Measurements from ENCODE around the gene KCNH6. TPM values are rescaled to one million over a fixed set of nuclear protein-coding genes. Genes with fewer than 3 reads are reported as not detected.

The KCNH6 gene, protein sequence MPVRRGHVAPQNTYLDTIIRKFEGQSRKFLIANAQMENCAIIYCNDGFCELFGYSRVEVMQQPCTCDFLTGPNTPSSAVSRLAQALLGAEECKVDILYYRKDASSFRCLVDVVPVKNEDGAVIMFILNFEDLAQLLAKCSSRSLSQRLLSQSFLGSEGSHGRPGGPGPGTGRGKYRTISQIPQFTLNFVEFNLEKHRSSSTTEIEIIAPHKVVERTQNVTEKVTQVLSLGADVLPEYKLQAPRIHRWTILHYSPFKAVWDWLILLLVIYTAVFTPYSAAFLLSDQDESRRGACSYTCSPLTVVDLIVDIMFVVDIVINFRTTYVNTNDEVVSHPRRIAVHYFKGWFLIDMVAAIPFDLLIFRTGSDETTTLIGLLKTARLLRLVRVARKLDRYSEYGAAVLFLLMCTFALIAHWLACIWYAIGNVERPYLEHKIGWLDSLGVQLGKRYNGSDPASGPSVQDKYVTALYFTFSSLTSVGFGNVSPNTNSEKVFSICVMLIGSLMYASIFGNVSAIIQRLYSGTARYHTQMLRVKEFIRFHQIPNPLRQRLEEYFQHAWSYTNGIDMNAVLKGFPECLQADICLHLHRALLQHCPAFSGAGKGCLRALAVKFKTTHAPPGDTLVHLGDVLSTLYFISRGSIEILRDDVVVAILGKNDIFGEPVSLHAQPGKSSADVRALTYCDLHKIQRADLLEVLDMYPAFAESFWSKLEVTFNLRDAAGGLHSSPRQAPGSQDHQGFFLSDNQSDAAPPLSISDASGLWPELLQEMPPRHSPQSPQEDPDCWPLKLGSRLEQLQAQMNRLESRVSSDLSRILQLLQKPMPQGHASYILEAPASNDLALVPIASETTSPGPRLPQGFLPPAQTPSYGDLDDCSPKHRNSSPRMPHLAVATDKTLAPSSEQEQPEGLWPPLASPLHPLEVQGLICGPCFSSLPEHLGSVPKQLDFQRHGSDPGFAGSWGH
- not detected in 2 replicates for total RNA-seq

DNA sequence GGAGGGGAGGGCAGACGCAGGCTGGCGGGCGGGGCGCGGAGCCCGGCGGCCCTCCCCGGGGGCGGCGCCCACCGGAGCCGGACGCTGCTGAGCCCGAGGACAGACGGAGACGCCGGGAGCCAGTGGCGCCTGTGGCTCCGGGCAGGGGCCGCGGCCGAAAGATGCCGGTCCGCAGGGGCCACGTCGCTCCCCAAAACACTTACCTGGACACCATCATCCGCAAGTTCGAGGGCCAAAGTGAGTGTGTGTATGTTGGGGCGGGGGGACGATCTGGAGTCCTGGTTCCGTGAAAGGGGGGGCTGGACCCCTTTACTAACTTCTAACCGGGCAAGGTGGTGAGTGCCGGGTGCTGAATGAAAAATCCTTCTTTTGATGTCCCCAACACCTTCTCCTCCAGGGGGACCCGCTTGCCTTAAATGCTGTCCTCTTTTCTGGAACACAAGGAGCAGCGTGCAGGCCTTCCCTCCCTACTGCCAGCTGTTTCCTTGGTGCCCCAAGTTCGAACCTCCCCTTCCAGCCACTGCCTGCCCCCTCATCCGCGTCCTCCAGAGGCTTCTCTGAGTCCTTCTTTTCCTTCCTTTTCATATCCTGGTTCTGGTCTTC lies at the start of gene KCNH6:
KCNH6 (plus strand) TSS at position 106 of the 603 bp plus-strand sequence; CDS start at position 162, 56 bp downstream.

GRCh38 chr17:63476854-63477479 lies 46.2 kb upstream of the KCNH6 start, which contains the start of gene ACE:
ACE (plus strand) TSS chr17:63477061; CDS start chr17:63477095, 34 bp downstream.

DNA sequence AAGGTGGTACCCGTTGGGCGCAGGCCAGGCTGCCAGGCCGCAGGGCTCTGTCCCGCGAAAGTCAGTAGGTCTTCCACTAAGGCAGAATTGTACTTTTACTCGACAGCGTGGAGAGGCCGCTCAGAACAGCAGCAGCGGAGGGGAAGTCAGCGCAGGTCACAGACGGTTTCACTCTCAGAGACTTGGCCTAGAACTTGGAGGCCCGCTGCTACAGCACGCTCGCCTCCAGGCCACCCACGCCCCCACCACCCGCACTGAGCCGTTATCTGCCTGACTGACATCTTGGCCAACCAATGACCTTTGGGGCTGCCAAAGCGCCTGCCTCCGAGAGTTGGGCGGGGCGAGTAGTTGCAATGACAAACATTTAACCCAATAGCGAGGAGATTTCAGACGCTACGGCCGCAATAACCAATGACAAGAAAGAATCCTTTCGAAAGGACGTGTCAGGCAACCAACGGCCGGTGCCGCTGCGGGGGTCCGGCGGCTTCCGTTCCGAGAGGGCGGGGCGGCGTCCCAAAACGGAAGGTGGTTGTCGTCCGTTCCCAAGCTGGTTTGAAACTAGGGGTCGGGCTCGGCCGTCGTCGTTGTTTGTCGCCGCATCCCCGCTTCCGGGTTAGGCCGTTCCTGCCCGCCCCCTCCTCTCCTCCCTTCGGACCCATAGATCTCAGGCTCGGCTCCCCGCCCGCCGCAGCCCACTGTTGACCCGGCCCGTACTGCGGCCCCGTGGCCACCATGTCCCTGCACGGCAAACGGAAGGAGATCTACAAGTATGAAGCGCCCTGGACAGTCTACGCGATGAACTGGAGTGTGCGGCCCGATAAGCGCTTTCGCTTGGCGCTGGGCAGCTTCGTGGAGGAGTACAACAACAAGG lies 27.0 kb downstream of the KCNH6 start, which contains the start of gene DCAF7:
DCAF7 (plus strand) TSS at position 532 of the 871 bp plus-strand sequence; CDS start at position 733, 201 bp downstream.

Other genes starting within 250 kb of the KCNH6 start
- gene CYB561, start 77.1 kb upstream of the KCNH6 start, total RNA-seq = 17.7 and 30.9 TPM in 2 replicates
- 0.93 and 4.4 TPM in 2 replicates for gene ACE, start 46.3 kb upstream of the KCNH6 start, total RNA-seq
- gene DCAF7, start 27.1 kb downstream of the KCNH6 start, total RNA-seq = 12.6 and 13.4 TPM in 2 replicates
- 15.7 and 15.9 TPM in 2 replicates for gene TACO1, start 77.5 kb downstream of the KCNH6 start, total RNA-seq
- 43.2 and 44.0 TPM in 2 replicates for gene MAP3K3, start 99.1 kb downstream of the KCNH6 start, total RNA-seq
- 3.3 and 5.8 TPM in 2 replicates for gene LIMD2, start 176.8 kb downstream of the KCNH6 start, total RNA-seq
- 19.5 and 21.1 TPM in 2 replicates for gene STRADA, start 218.4 kb downstream of the KCNH6 start, total RNA-seq